Measurements from ENCODE around the gene TRMT1L.

DNA sequence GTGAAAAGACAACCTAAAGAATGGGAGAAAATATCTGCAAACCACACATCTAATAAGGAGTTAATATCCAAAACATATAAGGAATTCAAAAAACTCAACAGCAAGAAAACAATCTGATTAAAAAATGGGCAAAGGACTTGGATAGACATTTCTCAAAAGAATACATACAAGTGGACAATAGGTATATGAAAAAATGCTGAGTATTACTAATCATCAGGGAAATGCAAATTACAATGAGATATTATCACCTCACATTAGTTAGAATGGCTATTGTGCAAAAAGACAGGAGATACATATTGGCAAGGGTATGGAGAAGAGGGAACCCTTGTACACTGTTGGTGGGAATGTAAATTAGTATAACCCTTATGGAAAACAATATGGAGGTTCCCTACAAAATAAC, 44.9 kb downstream of the TRMT1L start:
- no peak for TF ChIP-seq CTCF (optimal IDR thresholded peaks at IDR 0.05 in 1 of 3, IDR thresholded peaks at IDR 0.05 in 1 of 3, conservative IDR thresholded peaks at IDR 0.05 in 1 of 3; ENCODE audit: extremely low read depth in 1 of 3, insufficient read depth in 2 of 3, low read length in 3 of 3)
- no peak for TF ChIP-seq EZH2 (IDR thresholded peaks at IDR 0.05; ENCODE audit: low read length)
